GM21515 (cell line): ENCODE data around the gene TNFAIP8.
A peak's percentile ranks its signal among the peaks of the same experiment; 100 is the strongest.

Experiments
- ATAC-seq: cut with Tn5 transposase; IDR thresholded peaks from one replicate; pipeline ENCODE4 v1.9.1; 2021; ENCODE audit not compliant: unreplicated experiment

Gene TNFAIP8

GRCh38 chr5:119365847-119366539, 10.2 kb downstream of the TNFAIP8 start:
- no peak for ATAC-seq

GRCh38 chr5:119366540-119366881, 10.7 kb downstream of the TNFAIP8 start:
- ATAC-seq: no peak

GRCh38 chr5:119367502-119368237, 11.9 kb downstream of the TNFAIP8 start:
- peak; percentile 68 for ATAC-seq

GRCh38 chr5:119368238-119368630, 12.4 kb downstream of the TNFAIP8 start:
- peak; percentile 19 for ATAC-seq

- ATAC-seq: no peak
These were observed 14.7 kb downstream of the TNFAIP8 start for GRCh38 chr5:119370486-119370885.

GRCh38 chr5:119371146-119371545, 15.3 kb downstream of the TNFAIP8 start:
- ATAC-seq: no peak

- peak; percentile 57 for ATAC-seq
These were observed 17.6 kb downstream of the TNFAIP8 start for GRCh38 chr5:119373449-119373858.

GRCh38 chr5:119374901-119375300, 19.1 kb downstream of the TNFAIP8 start:
- no peak for ATAC-seq

- ATAC-seq: no peak
These were observed 21.2 kb downstream of the TNFAIP8 start for GRCh38 chr5:119377066-119377465.

- no peak for ATAC-seq
These were observed 22.4 kb downstream of the TNFAIP8 start for GRCh38 chr5:119378075-119378700.

- ATAC-seq: no peak
These were observed 23.3 kb downstream of the TNFAIP8 start for GRCh38 chr5:119379096-119379495.

GRCh38 chr5:119379942-119380547, 24.2 kb downstream of the TNFAIP8 start:
- ATAC-seq: no peak

- no peak for ATAC-seq
These were observed 26.4 kb downstream of the TNFAIP8 start for GRCh38 chr5:119382169-119382568.

- ATAC-seq: no peak
These were observed 27.2 kb downstream of the TNFAIP8 start for GRCh38 chr5:119383008-119383407.

- ATAC-seq: no peak
These were observed 29.3 kb downstream of the TNFAIP8 start for GRCh38 chr5:119385136-119385535.

- ATAC-seq: no peak
These were observed 29.8 kb downstream of the TNFAIP8 start for GRCh38 chr5:119385536-119386128.

GRCh38 chr5:119386596-119387344, 31.0 kb downstream of the TNFAIP8 start:
- no peak for ATAC-seq

GRCh38 chr5:119387945-119388618, 32.3 kb downstream of the TNFAIP8 start:
- ATAC-seq: no peak

- ATAC-seq: no peak
These were observed 32.9 kb downstream of the TNFAIP8 start for GRCh38 chr5:119388619-119389190.
